HepG2 (cell line): ENCODE data around the gene FZD4. TPM values are rescaled to one million over a fixed set of nuclear protein-coding genes. Genes with fewer than 3 reads are reported as not detected.

Source experiments
- ARID4A ChIP-seq: sonication (generic); formaldehyde crosslinking; IDR thresholded peaks from 2 replicates; pipeline ENCODE4 v1.5.0; 2020; ENCODE audit warnings: mild to moderate bottlenecking, missing genetic modification reagents, borderline replicate concordance
- ARID5B ChIP-seq: IDR thresholded peaks from 2 replicates; pipeline ENCODE4 v1.4.0; 2020; ENCODE audit warnings: mild to moderate bottlenecking, missing genetic modification reagents
- ATRX ChIP-seq: sonication (generic); formaldehyde crosslinking; IDR thresholded peaks from 2 replicates; pipeline ENCODE4 v1.4.0; 2020; ENCODE audit warnings: missing genetic modification reagents, borderline replicate concordance
- ELF1 ChIP-seq: sonication (generic); formaldehyde crosslinking; IDR thresholded peaks from 2 replicates; pipeline ENCODE4 v1.4.0; 2020; ENCODE audit warnings: missing genetic modification reagents
- LCORL ChIP-seq, 2 experiments: fragments of 450-650 bp in 1 of 2; sonication (generic) in 1 of 2; formaldehyde crosslinking in 1 of 2; IDR thresholded peaks; 2 replicates each; pipeline versions ENCODE4 v1.5.0 to v1.6.1; 2017 to 2020; ENCODE audit warnings: antibody characterized with exemption in 1 of 2, missing genetic modification reagents in 1 of 2
- POGZ ChIP-seq: sonication (generic); formaldehyde crosslinking; IDR thresholded peaks from 2 replicates; pipeline ENCODE4 v1.4.0; 2020; ENCODE audit warnings: mild to moderate bottlenecking, missing genetic modification reagents
- SOX13 ChIP-seq, 3 experiments: fragments of 450-650 bp in 1 of 3; sonication (generic) in 1 of 3; formaldehyde crosslinking in 1 of 3; IDR thresholded peaks in 2 of 3; conservative IDR thresholded peaks in 1 of 3; 2 replicates each; pipeline versions ENCODE4 v1.5.0 to v1.6.1; 2016 to 2020; ENCODE audit warnings: antibody characterized with exemption in 1 of 3, mild to moderate bottlenecking in 1 of 3, missing compliant biosample characterization in 1 of 3, missing genetic modification reagents in 1 of 3, moderate library complexity in 1 of 3
- ZNF331 ChIP-seq: sonication (generic); formaldehyde crosslinking; IDR thresholded peaks from 2 replicates; pipeline ENCODE4 v1.4.0; 2020; ENCODE audit warnings: missing genetic modification reagents
- ZNF460 ChIP-seq: sonication (generic); formaldehyde crosslinking; IDR thresholded peaks from 2 replicates; pipeline ENCODE4 v1.5.1; 2020; ENCODE audit warnings: missing genetic modification reagents, mild to moderate bottlenecking, borderline replicate concordance
- ZSCAN9 ChIP-seq: IDR thresholded peaks from 2 replicates; pipeline ENCODE4 v1.6.1; 2016; ENCODE audit warnings: borderline replicate concordance
- polyA plus RNA-seq, 8 experiments: library from polyadenylated mRNA; depleted of rRNA in 3 of 8; stranded (reverse) in 7 of 8; unstranded in 1 of 8; fragments of >200 nt; fragmentation: Illumina TruSeq in 4 of 8; extraction: Trizol in 4 of 8; gene quantifications; 2 replicates each; pipeline versions ENCODE4 v1.2.1 to v1.2.3, GENCODE V29; 2011 to 2016; ENCODE audit warnings: low read depth in 4 of 8, missing spikeins in 1 of 8, mixed read lengths in 1 of 8; ENCODE audit not compliant: insufficient read depth in 1 of 8
- total RNA-seq, 5 experiments: library from RNA; depleted of rRNA; stranded (reverse); fragments of >200 nt; fragmentation: Illumina TruSeq; extraction: Trizol; gene quantifications; 2 replicates each; pipeline ENCODE4 v1.2.3, GENCODE V29; 2016; ENCODE audit warnings: low read depth in 1 of 5
- TF ChIP-seq, protein P1 (sequence below): sonication (generic); formaldehyde crosslinking; IDR thresholded peaks from 2 replicates; pipeline ENCODE4 v1.4.0; 2020; ENCODE audit warnings: mild to moderate bottlenecking, missing genetic modification reagents, borderline replicate concordance
- TF ChIP-seq, protein P2 (sequence below): sonication (generic); formaldehyde crosslinking; IDR thresholded peaks from 2 replicates; pipeline ENCODE4 v1.4.0; 2020; ENCODE audit warnings: missing genetic modification reagents, borderline replicate concordance

Gene FZD4
- total and polyA plus RNA-seq, 2 of the 13 experiments (the other 11 are each of a cell fraction or from before 2014, with no cell fraction given): 46.5 to 70.4 TPM

- TF ChIP-seq LCORL (IDR thresholded peaks at IDR 0.05): 0 out of 2 replicates have a peak, but pooled peaks have one; percentile 15
- peak; percentile 63; the same call in 1 of the 2 replicates for TF ChIP-seq LCORL (CRISPR knock-in tag; IDR thresholded peaks at IDR 0.05)
- peak; percentile 77 for TF ChIP-seq ZSCAN9 (CRISPR knock-in tag)
- peak; percentile 28; the same call in 1 of the 2 replicates for TF ChIP-seq ARID4A
- TF ChIP-seq, protein P1, sequence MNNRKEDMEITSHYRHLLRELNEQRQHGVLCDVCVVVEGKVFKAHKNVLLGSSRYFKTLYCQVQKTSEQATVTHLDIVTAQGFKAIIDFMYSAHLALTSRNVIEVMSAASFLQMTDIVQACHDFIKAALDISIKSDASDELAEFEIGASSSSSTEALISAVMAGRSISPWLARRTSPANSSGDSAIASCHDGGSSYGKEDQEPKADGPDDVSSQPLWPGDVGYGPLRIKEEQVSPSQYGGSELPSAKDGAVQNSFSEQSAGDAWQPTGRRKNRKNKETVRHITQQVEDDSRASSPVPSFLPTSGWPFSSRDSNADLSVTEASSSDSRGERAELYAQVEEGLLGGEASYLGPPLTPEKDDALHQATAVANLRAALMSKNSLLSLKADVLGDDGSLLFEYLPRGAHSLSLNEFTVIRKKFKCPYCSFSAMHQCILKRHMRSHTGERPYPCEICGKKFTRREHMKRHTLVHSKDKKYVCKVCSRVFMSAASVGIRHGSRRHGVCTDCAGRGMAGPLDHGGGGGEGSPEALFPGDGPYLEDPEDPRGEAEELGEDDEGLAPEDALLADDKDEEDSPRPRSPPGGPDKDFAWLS (CRISPR knock-in tag): no peak
- TF ChIP-seq ELF1: no peak
- TF ChIP-seq ARID5B (CRISPR knock-in tag): peak; percentile 51
- no peak for TF ChIP-seq ZNF460 (CRISPR knock-in tag)
- TF ChIP-seq, protein P2, sequence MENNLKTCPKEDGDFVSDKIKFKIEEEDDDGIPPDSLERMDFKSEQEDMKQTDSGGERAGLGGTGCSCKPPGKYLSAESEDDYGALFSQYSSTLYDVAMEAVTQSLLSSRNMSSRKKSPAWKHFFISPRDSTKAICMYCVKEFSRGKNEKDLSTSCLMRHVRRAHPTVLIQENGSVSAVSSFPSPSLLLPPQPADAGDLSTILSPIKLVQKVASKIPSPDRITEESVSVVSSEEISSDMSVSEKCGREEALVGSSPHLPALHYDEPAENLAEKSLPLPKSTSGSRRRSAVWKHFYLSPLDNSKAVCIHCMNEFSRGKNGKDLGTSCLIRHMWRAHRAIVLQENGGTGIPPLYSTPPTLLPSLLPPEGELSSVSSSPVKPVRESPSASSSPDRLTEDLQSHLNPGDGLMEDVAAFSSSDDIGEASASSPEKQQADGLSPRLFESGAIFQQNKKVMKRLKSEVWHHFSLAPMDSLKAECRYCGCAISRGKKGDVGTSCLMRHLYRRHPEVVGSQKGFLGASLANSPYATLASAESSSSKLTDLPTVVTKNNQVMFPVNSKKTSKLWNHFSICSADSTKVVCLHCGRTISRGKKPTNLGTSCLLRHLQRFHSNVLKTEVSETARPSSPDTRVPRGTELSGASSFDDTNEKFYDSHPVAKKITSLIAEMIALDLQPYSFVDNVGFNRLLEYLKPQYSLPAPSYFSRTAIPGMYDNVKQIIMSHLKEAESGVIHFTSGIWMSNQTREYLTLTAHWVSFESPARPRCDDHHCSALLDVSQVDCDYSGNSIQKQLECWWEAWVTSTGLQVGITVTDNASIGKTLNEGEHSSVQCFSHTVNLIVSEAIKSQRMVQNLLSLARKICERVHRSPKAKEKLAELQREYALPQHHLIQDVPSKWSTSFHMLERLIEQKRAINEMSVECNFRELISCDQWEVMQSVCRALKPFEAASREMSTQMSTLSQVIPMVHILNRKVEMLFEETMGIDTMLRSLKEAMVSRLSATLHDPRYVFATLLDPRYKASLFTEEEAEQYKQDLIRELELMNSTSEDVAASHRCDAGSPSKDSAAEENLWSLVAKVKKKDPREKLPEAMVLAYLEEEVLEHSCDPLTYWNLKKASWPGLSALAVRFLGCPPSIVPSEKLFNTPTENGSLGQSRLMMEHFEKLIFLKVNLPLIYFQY (CRISPR knock-in tag): peak; percentile 43; the same call in 1 of the 2 replicates
- TF ChIP-seq POGZ: 0 out of 2 replicates have a peak, but pooled peaks have one; percentile 22
- no peak for TF ChIP-seq SOX13 (IDR thresholded peaks at IDR 0.05)
- peak in 1 of 2 experiments; percentile 34; a peak in 2 of 4 replicates for TF ChIP-seq SOX13 (CRISPR knock-in tag; conservative IDR thresholded peaks at IDR 0.05 in 1 of 2, IDR thresholded peaks at IDR 0.05 in 1 of 2)
- TF ChIP-seq ATRX (CRISPR knock-in tag): no peak
- TF ChIP-seq ZNF331 (CRISPR knock-in tag): 0 out of 2 replicates have a peak, but pooled peaks have one; percentile 13
Observed at GRCh38 chr11:86923999-86924766, 31.0 kb downstream of the FZD4 start (continued).
